IPS-18c (cell line): ENCODE data around the gene KDM7A.

Experiments used
- H3K4me3 ChIP-seq: 2 replicates; pipeline ENCODE4 v1.7.0; 2013; ENCODE audit warnings: low read depth, mild to moderate bottlenecking, low read length, moderate library complexity; ENCODE audit not compliant: insufficient read depth
- H3K9me3 ChIP-seq: one replicate; pipeline ENCODE4 v1.6.1; 2013; ENCODE audit warnings: mild to moderate bottlenecking, low read length, moderate library complexity; ENCODE audit not compliant: control insufficient read depth, insufficient read depth

KDM7A gene

DNA sequence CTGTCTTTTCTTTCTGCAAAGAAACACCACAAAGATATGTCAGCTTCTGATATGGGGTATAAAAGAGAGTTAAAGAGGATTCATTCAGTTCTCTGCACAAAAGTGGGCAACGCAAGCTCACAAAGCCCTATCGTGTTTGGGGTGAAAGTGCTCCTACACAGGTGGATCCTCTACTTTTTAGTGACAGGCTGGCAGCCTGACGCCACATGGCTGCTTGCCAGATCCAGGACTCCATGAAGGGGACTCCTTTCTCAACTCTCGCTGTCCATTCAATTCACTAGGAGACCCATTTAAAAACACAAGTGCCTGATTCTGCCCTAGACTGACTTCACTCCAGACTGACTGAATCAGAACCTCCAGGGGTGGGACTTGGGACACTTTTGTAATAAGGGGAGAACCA is 122.0 kb downstream of the KDM7A start:
- Histone ChIP-seq H3K9me3 (no peaks in the 10 kb centered on the region), H3K4me3 (no peak overlapping the region)

DNA sequence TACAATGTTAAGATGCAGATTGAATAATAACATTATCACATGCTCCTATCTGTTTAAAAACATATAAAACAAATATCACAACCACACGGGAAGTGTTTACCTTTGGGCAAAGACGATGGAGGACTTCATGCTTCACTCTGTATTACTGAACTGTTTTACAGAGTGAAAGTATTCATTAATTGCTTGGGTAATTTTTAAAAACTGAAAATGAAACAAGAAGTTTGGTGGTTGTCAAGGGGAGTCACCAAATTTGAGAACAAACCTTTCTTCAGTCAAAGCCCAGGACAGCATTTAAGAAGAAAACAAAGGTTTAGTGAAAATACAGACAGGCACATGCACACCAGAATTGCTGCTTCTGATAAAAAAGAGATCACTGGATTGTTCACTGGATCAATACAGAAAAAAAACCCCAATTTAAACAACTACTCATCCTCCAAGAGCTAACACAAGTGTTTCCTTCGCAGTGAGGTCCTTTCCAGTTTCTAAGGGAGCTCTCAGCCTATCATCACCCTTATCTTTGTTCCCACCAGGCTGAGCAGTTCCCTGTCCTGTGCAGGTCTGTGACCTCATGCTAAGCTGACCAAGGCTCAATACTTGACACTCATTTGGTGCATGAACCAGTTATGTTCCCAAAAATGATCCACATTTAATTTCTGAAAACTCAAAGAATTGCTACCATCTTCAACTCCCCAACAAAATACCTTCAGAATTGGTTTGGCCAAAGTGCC is 122.8 kb downstream of the KDM7A start:
- H3K4me3 ChIP-seq: no peak overlapping the region

DNA sequence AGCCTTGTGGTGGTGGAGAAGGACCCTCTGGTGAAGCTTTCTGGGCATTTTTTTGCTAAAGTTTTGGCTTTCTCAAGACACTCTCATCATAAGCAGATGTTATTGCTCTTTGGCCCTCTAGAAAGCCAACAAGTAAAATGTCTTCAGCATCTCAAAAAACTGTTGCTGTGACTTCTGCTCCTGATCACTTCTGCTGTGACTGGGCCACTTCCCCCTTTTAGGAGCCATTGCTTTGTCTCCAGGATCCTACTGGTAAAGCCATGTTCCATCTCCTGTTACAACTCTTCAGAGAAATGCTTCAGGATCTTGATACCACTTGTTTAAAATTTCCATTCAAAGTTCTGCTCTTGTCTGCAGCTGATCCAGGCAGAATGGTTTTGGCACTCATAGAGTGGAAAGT is 125.0 kb downstream of the KDM7A start:
- Histone ChIP-seq H3K9me3 (no peaks in the 10 kb centered on the region), H3K4me3 (no peak overlapping the region)

More for the DNA sequence above, 122.8 kb downstream of the KDM7A start:
- no peaks in the 10 kb centered on the region for H3K9me3 ChIP-seq

DNA sequence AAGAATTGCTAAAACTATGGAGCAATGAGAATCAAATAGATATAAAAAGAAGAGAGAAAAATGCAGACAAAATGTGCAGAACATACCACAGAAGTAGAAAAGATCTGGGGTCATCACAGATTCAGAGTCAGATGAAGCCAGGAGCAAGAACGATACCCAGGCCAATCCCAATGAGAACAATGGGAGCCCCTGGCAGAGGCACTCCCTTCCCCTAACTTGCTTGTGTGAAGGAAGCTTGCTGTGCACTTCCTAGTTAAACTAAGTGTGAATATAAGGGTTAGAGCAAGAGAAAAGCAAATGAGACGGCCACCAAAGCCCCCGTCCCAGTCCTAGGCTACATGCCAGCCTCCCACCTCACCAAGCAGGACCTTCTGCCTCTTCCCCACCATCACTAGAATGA is 126.7 kb downstream of the KDM7A start:
- H3K4me3 ChIP-seq: no peak overlapping the region
- H3K9me3 ChIP-seq: no peaks in the 10 kb centered on the region

DNA sequence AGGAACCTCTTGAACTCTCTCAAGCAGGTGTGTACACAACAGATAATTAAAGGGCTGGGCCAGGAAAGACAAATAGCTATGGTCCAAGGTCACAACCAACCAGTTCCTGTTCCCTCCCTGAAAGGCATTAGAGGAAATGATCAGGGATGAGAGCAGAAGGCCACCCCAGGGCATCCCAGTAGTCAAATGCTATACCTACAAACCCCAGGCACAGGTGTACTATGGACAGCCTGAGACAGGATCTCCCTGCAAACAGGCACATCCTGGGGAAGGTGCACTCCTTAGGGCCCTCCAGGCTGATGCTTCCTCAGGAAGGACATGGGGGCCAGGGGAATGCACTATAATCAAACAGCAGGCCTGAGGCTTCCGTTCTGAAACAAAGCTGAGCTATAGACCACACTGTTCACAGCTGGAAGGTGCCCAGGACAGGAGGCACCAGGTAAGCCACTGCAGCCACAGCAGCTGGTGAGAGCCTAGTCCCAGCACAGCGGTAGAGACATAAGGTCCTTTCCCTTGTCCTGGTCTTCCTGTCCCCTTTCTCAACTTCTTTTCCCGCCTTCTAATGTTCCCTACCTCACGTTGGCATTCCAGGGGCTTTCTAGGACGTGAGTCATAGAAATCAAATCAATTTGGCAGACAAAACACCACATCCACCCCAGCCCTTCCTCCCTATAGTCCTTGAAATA is 127.3 kb downstream of the KDM7A start:
- Histone ChIP-seq H3K9me3 (no peaks in the 10 kb centered on the region), H3K4me3 (no peak overlapping the region)

DNA sequence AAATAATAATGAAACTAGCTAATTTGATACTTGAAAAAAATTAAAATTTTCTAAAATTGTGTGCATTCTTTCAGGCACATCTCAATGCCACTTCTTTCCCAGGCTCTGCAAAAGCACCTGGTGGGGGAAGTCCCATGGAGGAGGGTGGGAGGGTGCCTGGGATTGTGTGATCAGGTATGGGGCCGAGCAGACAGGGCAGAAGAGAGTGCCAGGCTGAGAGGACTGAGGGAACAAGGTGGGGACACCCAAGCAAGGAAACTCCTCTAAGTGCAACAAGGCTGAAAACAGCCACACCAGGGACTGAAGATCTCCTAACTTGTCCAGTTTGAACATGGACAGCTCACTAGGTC is 127.8 kb downstream of the KDM7A start:
- Histone ChIP-seq H3K4me3 (no peak overlapping the region), H3K9me3 (no peaks in the 10 kb centered on the region)

DNA sequence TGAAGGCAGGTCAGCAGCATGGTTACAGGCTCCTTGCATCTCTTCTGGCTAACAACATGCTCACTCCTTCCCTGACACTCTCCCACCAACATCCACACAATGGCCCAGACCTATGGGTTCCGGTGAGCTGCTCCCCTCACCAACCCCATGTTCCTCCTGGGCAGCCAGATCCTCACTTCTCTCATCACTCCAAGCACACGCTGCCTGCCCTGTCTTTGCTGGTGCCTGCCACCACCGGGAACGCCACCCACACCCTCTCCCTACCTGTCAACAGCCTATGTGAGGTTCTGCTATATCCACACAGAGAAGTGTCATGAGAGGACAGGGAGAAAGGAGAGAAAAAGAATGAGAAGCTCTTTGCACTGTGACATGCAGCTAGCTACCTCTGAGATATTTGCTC is 128.6 kb downstream of the KDM7A start:
- H3K4me3 ChIP-seq: no peak overlapping the region

DNA sequence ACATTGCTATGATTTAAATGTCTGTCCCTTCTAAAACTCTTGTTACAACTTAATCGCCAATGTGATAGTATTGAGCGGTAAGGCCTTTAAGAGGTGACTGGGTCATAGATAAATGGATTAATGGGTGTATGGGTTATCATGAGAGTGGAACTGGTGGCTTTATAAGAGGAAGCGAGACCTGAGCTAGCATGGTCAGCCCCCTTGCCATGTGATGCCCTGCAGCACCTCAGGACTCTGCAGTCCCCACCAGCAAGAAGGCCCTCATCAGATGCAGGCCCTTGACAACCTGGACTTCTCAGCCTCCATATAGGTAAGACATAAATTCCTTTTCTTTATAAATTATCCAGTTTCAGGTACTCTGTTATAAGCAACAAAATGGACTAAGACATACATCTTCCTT is 129.6 kb downstream of the KDM7A start:
- Histone ChIP-seq H3K4me3 (no peak overlapping the region), H3K9me3 (no peaks in the 10 kb centered on the region)

More for the DNA sequence above, 128.6 kb downstream of the KDM7A start:
- no peaks in the 10 kb centered on the region for H3K9me3 ChIP-seq

DNA sequence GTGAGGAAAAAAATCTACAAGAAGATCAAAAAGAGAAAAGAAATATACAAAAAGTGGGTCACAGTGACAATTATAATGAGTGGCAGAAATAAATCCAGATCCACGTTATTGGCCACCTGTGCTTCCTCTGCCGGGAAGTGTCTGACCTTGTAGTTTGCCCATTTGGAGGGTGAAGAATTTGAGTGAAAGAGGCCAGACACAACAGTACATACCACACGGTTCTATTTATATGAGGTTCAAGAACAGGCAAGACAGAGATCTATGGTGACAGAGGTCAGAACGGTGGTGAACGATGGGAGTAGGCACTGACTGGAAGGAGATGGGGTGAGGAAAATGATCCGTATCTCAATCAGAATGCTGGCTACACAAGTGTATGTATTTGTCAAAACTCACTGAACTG is 131.1 kb downstream of the KDM7A start:
- H3K4me3 ChIP-seq: no peak overlapping the region
- H3K9me3 ChIP-seq: no peaks in the 10 kb centered on the region

DNA sequence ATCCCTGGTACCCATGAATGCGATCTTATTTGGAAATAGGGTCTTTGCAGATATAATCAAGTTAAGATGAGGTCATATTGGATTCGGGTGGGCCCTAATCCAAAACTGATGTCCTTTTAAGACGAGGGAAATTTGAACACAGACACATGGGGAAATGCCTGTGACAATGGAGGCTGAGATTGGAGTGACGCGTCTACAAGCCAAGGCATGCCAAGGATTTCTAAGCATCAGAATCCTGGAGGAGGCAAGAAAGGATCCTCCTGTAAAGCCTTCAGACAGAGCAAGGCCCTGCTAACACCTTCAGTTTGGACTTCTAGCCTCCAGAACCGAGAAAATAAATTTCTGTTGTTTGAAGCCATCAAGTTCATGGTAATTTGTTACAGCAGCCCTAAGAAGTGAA is 132.5 kb downstream of the KDM7A start:
- no peak overlapping the region for H3K4me3 ChIP-seq
- H3K9me3 ChIP-seq: peaks cover under 1% of the 10 kb centered on the region

DNA sequence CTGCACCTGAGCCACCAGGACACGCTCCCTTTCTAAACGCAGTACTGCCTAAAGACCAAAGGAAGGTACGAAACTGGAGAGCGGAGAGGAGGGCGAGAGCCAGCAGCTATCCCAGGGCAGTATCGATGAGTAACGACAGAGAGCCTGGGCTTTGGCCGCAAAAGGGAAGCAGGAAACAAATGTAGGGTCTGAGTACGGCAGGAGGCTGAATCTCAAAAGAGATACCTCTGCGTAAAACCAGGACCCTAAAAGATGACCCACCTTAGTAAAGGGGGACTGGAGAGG is 134.5 kb downstream of the KDM7A start:
- Histone ChIP-seq H3K4me3 (no peak overlapping the region), H3K9me3 (peaks cover 4% of the 10 kb centered on the region)

DNA sequence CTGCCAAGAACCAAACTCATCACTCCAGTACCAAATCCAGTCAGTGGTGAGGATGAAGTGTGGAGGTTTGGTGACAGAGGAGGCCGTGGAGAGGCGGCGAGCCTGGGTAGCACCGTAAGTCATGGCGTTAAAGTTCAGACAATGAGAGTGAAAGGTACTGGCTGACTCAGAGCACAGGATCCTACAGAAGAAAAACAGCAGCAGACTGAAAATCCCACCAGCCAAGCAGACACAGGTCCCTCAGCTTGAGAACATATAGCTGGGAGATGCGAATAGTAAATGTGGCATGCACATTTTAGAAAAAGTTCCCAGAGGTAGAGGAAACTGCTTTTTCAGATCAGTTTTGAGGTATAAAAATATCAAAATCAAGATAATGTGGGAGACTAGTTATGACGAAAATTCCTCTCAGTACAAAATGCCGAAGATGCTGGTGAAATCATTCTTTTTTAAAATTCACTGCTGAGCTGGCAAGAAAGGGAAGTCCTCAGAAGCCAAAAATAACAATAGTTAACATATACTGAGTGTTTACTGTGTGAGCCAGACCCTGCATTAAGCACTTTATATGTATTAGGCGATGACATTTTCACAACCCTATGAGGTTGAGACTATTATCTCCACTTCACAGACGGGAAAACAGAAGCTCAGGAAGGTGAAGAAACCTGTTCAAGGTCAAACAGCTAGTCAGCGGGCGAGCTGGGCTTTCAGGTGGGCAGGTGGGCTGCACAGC is 135.0 kb downstream of the KDM7A start:
- Histone ChIP-seq H3K4me3 (no peak overlapping the region), H3K9me3 (peaks cover 4% of the 10 kb centered on the region)

DNA sequence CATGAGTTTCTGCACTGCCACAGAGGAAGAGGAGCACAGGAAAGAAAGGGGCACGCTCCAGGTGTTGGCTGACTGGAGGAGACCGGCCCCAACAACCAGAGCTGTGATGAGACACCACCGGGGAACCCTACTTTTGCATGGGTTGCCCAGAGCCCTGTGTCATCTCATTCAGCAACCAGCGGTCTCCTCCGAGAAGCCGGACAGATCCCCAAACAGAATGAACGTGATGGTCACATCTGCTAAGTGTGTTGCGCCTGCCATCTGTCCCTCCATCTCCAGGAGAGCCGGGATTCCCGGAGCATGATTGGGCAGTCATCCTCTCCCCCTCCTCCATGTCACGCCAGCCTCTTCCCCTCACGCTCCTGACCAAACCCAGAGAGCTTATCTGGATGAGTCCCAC is 136.9 kb downstream of the KDM7A start:
- peaks cover 4% of the 10 kb centered on the region for H3K9me3 ChIP-seq
- H3K4me3 ChIP-seq: no peak overlapping the region

DNA sequence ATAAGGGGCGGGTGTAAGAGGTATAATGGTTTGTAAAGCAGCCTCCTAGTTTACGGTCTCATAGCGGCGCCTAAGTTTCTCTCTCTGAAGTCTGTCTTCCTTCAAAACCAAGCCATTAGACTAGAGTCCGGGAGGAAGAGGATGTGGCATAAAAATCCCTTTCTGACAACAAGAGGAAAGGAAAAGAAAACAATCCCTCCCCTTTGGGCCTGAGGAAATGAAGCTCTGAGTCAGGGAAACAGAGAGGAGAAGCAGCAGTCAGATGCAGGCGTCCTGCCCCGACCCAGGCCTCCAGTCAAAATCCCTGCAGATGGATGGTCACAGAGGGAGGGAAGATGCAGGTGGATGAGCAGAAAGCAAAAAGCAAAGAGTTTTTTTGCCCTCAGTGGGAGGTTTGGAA is 137.7 kb downstream of the KDM7A start:
- Histone ChIP-seq H3K9me3 (peaks cover 4% of the 10 kb centered on the region), H3K4me3 (no peak overlapping the region)

DNA sequence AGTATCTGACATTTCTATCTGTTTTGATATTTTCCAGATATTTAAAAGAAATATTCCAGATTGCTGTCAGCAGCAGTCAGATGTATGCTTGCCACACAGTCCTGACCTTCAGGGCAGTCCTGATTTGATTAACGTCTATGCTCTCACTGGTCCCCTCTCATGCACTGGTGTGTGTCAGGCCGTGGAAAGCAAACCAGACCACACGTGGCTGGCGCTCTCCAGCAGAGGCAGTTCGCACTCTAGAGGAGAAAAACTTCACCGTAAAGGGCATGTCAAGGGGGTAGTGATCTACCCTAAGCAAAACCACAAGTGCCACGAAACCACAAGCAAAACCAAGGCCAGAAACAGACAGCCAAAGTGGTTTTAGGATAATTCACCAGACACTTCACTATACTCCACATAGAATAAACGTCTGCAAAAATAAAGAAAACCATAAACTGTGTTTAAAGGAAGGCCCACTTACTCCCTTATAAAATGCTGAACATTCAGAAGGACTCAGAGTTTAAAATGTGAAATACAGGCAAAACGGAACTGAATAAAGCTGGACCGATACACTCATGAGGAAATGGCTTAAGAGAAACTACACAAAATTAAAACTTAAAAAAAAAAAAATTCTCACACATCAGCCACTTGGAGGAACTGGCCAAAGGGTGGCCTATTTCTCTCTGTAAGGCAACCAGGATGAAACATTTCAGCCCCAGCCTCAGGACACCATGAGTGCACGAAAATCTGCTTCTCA is 140.4 kb downstream of the KDM7A start:
- H3K9me3 ChIP-seq: peaks cover 4% of the 10 kb centered on the region
- H3K4me3 ChIP-seq: no peak overlapping the region

DNA sequence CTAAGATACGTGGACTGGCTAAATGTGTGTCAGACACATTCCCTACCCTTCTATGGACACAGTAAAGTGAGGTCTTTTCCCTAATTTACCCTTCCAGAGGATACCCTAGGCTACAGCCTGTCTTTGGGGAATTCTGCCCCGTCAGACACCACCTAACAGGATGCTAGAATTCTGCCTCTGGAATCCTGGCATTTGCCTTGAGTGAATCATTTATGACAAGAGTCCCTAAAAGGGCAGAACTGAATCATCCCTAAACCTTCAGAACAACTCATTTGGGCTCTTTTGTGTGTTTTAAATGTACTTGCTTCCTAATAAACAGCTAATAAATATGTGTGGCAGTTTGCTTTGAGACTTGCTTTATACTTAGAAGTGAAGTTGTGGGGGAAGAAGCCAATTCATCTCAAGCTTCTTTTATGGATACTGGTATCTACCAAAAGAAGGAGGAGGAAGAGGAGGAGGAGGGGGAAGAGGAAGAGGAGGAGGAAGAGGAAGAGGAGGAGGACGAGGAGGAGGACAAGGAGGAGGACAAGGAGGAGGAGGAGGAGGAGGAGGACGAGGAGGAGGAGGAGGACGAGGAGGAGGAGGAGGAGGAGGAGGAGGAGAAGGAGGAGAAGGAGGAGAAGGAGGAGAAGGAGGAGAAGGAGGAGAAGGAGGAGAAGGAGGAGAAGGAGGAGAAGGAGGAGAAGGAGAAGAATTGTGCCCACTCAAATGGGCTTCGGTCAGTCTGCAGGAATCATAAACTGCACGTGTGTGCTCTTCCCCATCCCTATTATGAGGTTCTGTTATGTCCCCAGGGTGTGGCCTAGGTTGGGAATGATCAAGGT is 141.2 kb downstream of the KDM7A start:
- H3K4me3 ChIP-seq: no peak overlapping the region
- H3K9me3 ChIP-seq: peaks cover 4% of the 10 kb centered on the region
